Measurements from ENCODE around the gene PRDM11.
A peak's percentile ranks its signal among the peaks of the same experiment; 100 is the strongest.
"Not testable (repeated sequence)": the region's sequence is repeated elsewhere in the genome, so short reads cannot be mapped to it uniquely, and the experiment has no call there.

Gene PRDM11

DNA sequence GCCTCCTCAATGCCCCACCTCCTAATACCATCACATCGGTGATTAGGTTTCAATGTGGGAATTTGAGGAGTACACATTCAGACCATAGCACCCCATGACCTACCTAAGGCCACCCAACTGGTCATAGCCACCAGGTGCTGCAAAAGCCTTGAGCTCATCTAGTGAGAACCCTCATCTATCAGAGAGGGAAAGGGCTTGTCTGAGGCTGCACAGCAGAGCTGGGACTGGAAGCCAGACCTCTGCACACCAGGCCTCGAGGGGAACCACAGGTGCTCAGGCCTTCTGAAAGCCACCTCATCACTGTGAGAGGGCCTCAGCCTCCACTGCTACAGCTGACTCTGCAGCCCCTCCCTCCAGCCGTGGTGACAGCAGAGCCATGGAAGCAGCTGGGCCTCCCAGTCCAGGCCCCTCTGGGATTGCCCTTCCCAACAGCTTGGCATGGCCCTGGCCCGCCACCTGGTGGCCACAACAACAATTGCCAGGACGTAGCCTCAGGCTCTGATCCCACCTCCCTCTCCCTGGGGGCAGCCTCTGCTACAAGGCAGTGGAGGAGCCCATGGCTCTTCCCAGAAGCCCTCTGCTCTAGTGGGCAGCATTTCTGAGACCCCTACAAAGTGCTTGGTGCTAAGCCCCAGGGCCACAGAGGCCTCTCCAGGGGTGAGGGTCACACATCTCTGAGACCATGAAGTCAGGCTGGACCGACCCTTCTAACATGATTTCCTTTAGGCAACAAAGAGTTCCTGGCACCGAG lies 41.0 kb upstream of the PRDM11 start:
- peak; percentile 91 for FAIRE-seq
- TF ChIP-seq PAX5 (IDR thresholded peaks at IDR 0.05; ENCODE audit: insufficient read depth, low read length, severe bottlenecking) (no peak), POU2F2 (IDR thresholded peaks at IDR 0.05; ENCODE audit: low read depth, low read length) (no peak), POLR2A (IDR thresholded peaks at IDR 0.05; ENCODE audit: low read depth, low read length) (no peak), POLR2AphosphoS5 (IDR thresholded peaks at IDR 0.05; ENCODE audit: low read depth, low read length) (no peak), TAF1 (IDR thresholded peaks at IDR 0.05; ENCODE audit: low read depth, low read length) (no peak), SPI1 (IDR thresholded peaks at IDR 0.05; ENCODE audit: low read depth, low read length) (no peak)
- DNase-seq (ENCODE audit: insufficient read length, low spot score), result peak; percentile 52

DNA sequence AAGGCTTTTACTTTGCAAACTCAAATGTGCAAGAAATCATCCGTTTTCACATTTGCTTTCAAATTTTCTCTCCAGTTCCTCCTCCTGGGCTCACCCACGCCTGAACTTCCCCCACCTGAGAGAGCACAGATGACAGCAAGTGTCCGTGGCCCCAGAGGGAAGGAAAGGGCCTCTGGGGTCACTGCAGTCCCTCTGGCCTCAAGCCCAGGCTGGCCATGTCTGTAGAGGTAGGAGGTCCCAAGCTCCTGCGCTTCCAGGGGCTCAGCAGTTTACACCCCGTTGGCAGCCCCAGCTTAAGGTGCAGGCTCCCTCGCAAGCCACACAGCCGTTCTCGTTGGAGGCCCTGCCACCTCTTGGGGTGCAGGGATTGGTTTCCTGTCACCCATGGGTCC lies 40.5 kb upstream of the PRDM11 start:
- DNase-seq (ENCODE audit: insufficient read length, low spot score), result no peak
- TF ChIP-seq SPI1 (IDR thresholded peaks at IDR 0.05; ENCODE audit: low read depth, low read length) (no peak), POLR2A (IDR thresholded peaks at IDR 0.05; ENCODE audit: low read depth, low read length) (no peak), TAF1 (IDR thresholded peaks at IDR 0.05; ENCODE audit: low read depth, low read length) (no peak)
- no peak for FAIRE-seq

DNA sequence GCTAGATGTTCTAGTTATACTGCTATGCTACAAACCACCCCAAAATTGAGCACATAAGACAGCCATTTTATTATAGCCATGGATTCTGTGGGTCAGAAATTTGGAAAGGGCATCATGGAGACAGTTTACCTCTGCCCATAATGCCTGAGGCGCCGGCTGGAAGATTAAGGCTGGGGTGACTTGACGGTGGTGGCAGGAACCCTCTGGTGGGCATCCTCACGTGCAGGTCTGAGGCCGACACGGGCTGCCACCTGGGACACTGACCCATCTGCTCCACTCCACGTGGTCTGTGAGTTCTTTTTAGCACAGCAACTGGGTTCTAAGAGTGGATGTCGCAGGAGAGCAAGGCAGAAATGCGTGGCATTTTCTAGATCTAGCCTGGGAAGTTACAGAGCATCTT lies 40.0 kb upstream of the PRDM11 start:
- DNase-seq (ENCODE audit: insufficient read length, low spot score), result no peak
- TF ChIP-seq POLR2A (IDR thresholded peaks at IDR 0.05; ENCODE audit: low read depth, low read length), result no peak
- TF ChIP-seq POLR2AphosphoS5 (IDR thresholded peaks at IDR 0.05; ENCODE audit: low read depth, low read length), result no peak
- TF ChIP-seq PAX5 (IDR thresholded peaks at IDR 0.05; ENCODE audit: insufficient read depth, low read length, severe bottlenecking), result no peak
- TF ChIP-seq POU2F2 (IDR thresholded peaks at IDR 0.05; ENCODE audit: low read depth, low read length), result no peak
- TF ChIP-seq SPI1 (IDR thresholded peaks at IDR 0.05; ENCODE audit: low read depth, low read length), result no peak
- no peak for TF ChIP-seq TAF1 (IDR thresholded peaks at IDR 0.05; ENCODE audit: low read depth, low read length)
- no peak for FAIRE-seq

DNA sequence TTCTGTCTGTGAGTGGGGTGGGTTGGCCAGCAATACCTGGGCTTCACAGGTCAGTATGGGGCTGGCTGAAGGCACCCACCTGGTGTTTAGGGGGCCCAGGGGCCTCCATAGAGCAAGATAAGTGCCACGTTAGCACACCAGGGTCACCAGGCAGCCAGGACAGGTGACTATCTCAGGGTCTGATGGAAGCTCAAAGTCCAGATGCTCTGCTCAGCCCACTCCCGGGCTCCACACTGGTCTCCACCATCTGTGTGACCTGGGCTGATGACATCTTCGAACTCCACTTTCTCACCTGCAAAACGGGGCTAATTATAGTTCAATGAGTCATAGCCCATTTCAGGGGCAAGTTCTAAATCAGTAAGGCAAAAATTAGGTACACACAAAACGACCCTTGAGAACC lies 39.4 kb upstream of the PRDM11 start:
- no peak for TF ChIP-seq TAF1 (IDR thresholded peaks at IDR 0.05; ENCODE audit: low read depth, low read length)
- no peak for TF ChIP-seq POU2F2 (IDR thresholded peaks at IDR 0.05; ENCODE audit: low read depth, low read length)
- TF ChIP-seq PAX5 (IDR thresholded peaks at IDR 0.05; ENCODE audit: insufficient read depth, low read length, severe bottlenecking), result no peak
- TF ChIP-seq POLR2AphosphoS5 (IDR thresholded peaks at IDR 0.05; ENCODE audit: low read depth, low read length), result no peak
- no peak for TF ChIP-seq SPI1 (IDR thresholded peaks at IDR 0.05; ENCODE audit: low read depth, low read length)
- TF ChIP-seq POLR2A (IDR thresholded peaks at IDR 0.05; ENCODE audit: low read depth, low read length), result no peak
- FAIRE-seq (no peak), DNase-seq (ENCODE audit: insufficient read length, low spot score) (no peak)

DNA sequence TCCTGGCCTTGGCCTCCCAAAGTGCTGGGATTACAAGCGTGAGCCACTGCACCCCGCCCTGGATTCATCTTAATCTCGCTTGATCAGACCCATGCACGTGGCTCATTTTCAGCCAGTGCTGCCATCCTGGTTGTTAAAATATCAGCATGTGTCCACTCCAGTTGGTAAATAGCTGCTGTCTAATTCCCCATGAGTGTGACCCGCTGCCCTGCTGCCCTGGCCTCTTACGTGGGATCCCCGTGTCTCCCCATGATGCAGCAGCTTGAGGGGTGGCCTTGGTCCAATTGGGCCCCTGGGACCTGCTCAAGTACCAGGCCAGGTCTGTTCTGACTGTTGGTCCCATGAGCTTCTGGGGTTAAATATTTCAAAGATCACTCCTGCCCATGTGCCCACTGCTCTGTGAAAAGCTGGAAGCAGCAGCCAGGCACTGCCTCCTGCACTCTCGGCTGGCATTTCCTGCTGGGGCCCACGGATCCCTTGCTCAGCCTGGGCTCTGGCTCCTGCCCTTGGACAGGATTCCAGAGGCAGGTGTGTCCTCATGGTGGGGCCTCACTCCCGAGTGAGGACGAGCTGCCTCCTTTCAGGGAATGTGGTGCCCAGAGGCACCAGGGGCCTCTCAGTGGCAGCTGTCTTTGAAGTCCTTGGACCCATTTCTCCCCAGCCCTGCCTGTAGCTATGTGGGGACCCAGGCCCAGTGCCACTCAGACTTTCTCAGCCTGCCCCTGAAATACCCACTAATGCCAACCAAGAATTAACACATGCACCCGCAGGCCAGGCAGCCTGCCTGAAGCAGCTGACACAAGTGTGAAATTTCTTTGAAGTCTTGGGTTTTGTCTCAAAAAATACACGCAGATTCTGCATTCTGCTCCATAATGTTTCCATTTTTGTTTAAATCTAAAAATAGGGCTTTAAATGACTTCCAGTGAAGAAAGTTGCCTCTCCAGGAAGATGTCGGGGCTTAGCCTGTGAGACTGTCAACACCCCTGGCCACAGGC lies 38.1 kb upstream of the PRDM11 start:
- FAIRE-seq (no peak), DNase-seq (ENCODE audit: insufficient read length, low spot score) (no peak)
- TF ChIP-seq POLR2A (IDR thresholded peaks at IDR 0.05; ENCODE audit: low read depth, low read length), result no peak
- no peak for TF ChIP-seq PAX5 (IDR thresholded peaks at IDR 0.05; ENCODE audit: insufficient read depth, low read length, severe bottlenecking)
- no peak for TF ChIP-seq POU2F2 (IDR thresholded peaks at IDR 0.05; ENCODE audit: low read depth, low read length)
- TF ChIP-seq TAF1 (IDR thresholded peaks at IDR 0.05; ENCODE audit: low read depth, low read length), result no peak
- TF ChIP-seq POLR2AphosphoS5 (IDR thresholded peaks at IDR 0.05; ENCODE audit: low read depth, low read length), result no peak
- TF ChIP-seq SPI1 (IDR thresholded peaks at IDR 0.05; ENCODE audit: low read depth, low read length), result no peak

DNA sequence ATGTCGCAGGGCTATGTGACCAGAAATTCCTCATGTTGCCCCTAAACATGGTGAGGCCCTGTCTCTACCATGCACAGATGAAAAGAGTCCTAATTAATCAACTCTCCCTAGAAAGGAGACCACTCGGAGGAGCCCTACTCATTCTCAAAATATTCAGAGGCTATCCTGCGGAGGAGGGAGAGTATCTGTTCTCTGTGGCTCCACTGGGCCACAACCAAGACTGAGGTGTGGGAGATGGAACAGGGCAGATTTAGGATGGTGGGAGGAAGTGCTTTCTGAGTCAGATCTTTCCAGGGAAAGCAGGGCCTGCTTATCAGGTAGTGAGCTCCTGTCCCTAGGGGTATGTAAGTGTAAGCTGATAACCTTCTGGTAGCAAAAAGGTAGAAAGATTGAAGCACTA lies 37.0 kb upstream of the PRDM11 start:
- DNase-seq (ENCODE audit: insufficient read length, low spot score) (no peak), FAIRE-seq (no peak)
- TF ChIP-seq POLR2AphosphoS5 (IDR thresholded peaks at IDR 0.05; ENCODE audit: low read depth, low read length) (no peak), TAF1 (IDR thresholded peaks at IDR 0.05; ENCODE audit: low read depth, low read length) (no peak), POLR2A (IDR thresholded peaks at IDR 0.05; ENCODE audit: low read depth, low read length) (no peak), SPI1 (IDR thresholded peaks at IDR 0.05; ENCODE audit: low read depth, low read length) (no peak), PAX5 (IDR thresholded peaks at IDR 0.05; ENCODE audit: insufficient read depth, low read length, severe bottlenecking) (no peak), POU2F2 (IDR thresholded peaks at IDR 0.05; ENCODE audit: low read depth, low read length) (no peak)

DNA sequence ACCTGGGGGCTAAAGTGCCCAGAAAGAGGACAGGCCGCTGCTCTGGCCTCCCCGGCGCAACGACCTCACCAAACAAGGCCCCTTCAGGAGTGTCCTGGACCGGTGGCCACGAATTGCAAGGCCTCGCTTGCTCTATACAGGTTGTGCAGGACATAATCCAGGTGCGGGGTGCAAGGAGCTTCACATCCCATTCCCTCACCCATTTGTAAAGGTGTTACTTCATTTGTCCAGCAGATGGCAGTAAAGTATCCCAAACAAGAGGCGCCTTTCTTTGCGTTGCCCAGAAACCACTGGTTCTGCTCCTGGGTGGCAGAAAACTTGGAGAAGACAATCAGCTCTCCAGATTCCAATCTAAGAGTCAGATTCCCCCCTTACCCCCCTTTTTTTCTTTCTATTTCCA lies 35.9 kb upstream of the PRDM11 start:
- peak; percentile 41 for DNase-seq (ENCODE audit: insufficient read length, low spot score)
- TF ChIP-seq POU2F2 (IDR thresholded peaks at IDR 0.05; ENCODE audit: low read depth, low read length), result no peak
- TF ChIP-seq TAF1 (IDR thresholded peaks at IDR 0.05; ENCODE audit: low read depth, low read length), result no peak
- TF ChIP-seq POLR2A (IDR thresholded peaks at IDR 0.05; ENCODE audit: low read depth, low read length), result no peak
- no peak for TF ChIP-seq PAX5 (IDR thresholded peaks at IDR 0.05; ENCODE audit: insufficient read depth, low read length, severe bottlenecking)
- no peak for TF ChIP-seq POLR2AphosphoS5 (IDR thresholded peaks at IDR 0.05; ENCODE audit: low read depth, low read length)
- no peak for TF ChIP-seq SPI1 (IDR thresholded peaks at IDR 0.05; ENCODE audit: low read depth, low read length)
- FAIRE-seq, result peak; percentile 54

DNA sequence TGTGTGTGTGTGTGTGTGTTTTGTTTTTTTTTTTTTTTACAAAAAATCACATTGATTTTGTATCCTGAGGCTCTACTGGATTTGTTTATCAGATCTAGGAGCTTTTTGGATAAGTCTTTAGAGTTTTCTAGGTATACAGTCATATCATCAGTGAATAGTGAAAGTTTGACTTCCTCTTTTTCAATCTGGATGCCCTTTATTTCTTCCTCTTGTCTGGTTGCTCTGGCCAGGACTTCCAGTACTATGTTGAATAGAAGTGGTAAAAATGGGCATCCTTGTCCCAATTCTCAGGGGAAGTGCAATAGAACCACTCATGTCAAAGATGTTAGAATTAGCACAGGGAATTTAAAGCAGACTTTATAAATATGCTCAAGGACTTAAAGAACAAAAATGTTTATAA lies 32.6 kb upstream of the PRDM11 start:
- FAIRE-seq (no peak), DNase-seq (ENCODE audit: insufficient read length, low spot score) (no peak)
- peak; percentile 84 for TF ChIP-seq SPI1 (IDR thresholded peaks at IDR 0.05; ENCODE audit: low read depth, low read length)
- TF ChIP-seq POLR2AphosphoS5 (IDR thresholded peaks at IDR 0.05; ENCODE audit: low read depth, low read length), result no peak
- no peak for TF ChIP-seq PAX5 (IDR thresholded peaks at IDR 0.05; ENCODE audit: insufficient read depth, low read length, severe bottlenecking)
- no peak for TF ChIP-seq POLR2A (IDR thresholded peaks at IDR 0.05; ENCODE audit: low read depth, low read length)
- no peak for TF ChIP-seq TAF1 (IDR thresholded peaks at IDR 0.05; ENCODE audit: low read depth, low read length)
- no peak for TF ChIP-seq POU2F2 (IDR thresholded peaks at IDR 0.05; ENCODE audit: low read depth, low read length)

DNA sequence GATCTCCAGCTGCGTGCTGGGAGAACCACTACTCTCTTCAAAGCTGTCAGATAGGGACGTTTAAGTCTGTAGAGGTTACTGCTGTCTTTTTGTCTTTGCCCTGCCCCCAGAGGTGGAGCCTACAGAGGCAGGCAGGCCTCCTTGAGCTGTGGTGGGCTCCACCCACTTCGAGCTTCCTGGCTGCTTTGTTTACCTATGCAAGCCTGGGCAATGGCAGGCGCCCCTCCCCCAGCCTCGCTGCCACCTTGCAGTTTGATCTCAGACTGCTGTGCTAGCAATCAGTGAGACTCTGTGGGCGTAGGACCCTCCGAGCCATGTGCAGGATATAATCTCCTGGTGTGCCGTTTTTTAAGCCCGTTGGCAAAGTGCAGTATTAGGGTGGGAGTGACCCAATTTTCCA lies 18.6 kb upstream of the PRDM11 start:
- not testable (repeated sequence) for DNase-seq (ENCODE audit: insufficient read length, low spot score); FAIRE-seq
